GM15510 (cell line): Measurements from ENCODE around the gene SYTL2.

ENCODE experiments used
- POLR2A ChIP-seq: IDR thresholded peaks from 3 replicates; pipeline ENCODE4 v1.6.1; 2011; ENCODE audit warnings: borderline replicate concordance; ENCODE audit not compliant: insufficient read length; ENCODE audit errors: extremely low read depth

Gene SYTL2

DNA sequence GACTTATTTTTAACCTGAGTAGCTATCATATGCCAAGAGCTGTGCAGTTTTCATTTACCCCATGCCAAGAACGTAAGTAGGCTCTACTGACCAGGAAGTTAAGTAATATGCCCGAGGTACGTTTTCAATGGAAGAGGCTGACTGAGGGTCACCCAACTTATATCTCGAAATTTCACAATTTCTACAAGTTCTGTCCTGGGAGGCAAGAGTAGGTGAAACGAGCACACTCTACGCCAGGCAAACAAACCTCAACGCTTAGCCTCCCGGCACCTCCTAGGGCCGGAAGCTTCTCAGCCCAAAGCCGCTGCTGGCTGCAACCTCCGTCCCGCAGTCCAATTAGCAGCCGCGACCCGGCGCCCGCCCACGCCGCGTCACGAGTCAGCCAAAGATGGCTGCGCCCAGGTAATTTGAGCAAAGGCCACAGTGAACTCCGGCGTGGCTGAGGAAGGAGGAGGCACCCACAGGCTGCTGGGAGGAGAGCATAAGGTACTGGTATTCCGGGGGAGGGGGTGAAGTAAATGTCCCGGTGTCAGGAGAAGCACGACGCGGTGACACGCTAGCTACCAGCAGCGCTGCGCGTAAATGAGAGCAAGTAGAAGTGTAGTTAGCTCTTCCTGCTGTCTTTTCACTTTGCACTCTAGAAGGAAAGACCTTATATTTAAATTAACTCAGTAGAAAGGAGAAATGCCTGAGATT lies 163.2 kb downstream of the SYTL2 start, which contains the start of gene TMEM126A:
TSS of gene TMEM126A (plus strand) at position 364 of the 696 bp plus-strand sequence. CDS start 2,289 bp downstream, outside the sequence.
- peak; percentile 91 for TF ChIP-seq POLR2A

DNA sequence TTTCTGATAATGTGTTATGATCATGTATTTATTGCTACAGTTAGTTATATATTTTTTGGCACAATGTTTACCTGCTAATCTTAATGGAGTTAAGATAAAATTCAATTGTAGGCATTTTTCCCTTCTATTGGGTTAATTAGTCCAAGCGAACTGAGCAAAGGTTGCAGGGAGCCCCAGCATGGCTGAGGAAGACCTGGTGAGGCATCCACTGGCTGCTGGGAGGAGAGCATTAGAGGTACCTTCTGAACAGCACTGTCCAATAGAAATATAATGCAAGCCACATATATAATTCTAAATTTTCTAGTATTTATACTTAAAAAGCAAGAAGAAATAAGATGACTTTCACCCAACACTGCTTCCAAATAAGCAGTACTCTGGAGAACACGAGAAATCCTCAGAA lies 163.9 kb downstream of the SYTL2 start:
- no peak for TF ChIP-seq POLR2A
